HG02610 (cell line): ENCODE data around the gene SLC20A1.
"Not testable (repeated sequence)": the region's sequence is repeated elsewhere in the genome, so short reads cannot be mapped to it uniquely, and the experiment has no call there.

Source experiments
- ATAC-seq: cut with Tn5 transposase; IDR thresholded peaks from one replicate; pipeline ENCODE4 v1.9.1; 2021; ENCODE audit warnings: mild to moderate bottlenecking, moderate library complexity; ENCODE audit not compliant: unreplicated experiment

The SLC20A1 gene

GRCh38 chr2:112703684-112704083 lies 57.9 kb downstream of the SLC20A1 start:
- ATAC-seq = no peak

- ATAC-seq = no peak
These were observed 59.8 kb downstream of the SLC20A1 start for GRCh38 chr2:112705575-112705974.

GRCh38 chr2:112706170-112706664 lies 60.5 kb downstream of the SLC20A1 start:
- peak; percentile 50 for ATAC-seq

GRCh38 chr2:112706947-112707346 lies 61.2 kb downstream of the SLC20A1 start:
- ATAC-seq = not testable (repeated sequence)

- no peak for ATAC-seq
These were observed 63.2 kb downstream of the SLC20A1 start for GRCh38 chr2:112708968-112709367.

- no peak for ATAC-seq
These were observed 64.0 kb downstream of the SLC20A1 start for GRCh38 chr2:112709703-112710102.

GRCh38 chr2:112710956-112711750 lies 65.4 kb downstream of the SLC20A1 start:
- ATAC-seq = no peak

- ATAC-seq = no peak
These were observed 66.7 kb downstream of the SLC20A1 start for GRCh38 chr2:112712465-112712864.

- no peak for ATAC-seq
These were observed 67.3 kb downstream of the SLC20A1 start for GRCh38 chr2:112712903-112713584.
